SU-DHL-6 (cell line): Measurements from ENCODE around the gene TMEM108.

ENCODE experiments used
- H2AFZ ChIP-seq: fragments of 200-600 bp; sonication (generic); 2 replicates; pipeline ENCODE4 v1.6.1; 2014; ENCODE audit warnings: low read depth, mild to moderate bottlenecking, moderate library complexity, mixed read lengths, antibody characterized with exemption, low read length; ENCODE audit not compliant: severe bottlenecking
- H3F3A ChIP-seq: fragments of 200-600 bp; shearing (Covaris generic); 2 replicates; pipeline ENCODE4 v1.6.0; 2016; ENCODE audit warnings: antibody characterized with exemption, mild to moderate bottlenecking; ENCODE audit not compliant: insufficient read depth
- H3K27ac ChIP-seq: fragments of 200-600 bp; sonication (generic); 2 replicates; pipeline ENCODE4 v1.5.1; 2016; ENCODE audit warnings: low read depth, mild to moderate bottlenecking, low read length, moderate library complexity, mixed read lengths
- H3K27me3 ChIP-seq: fragments of 200-600 bp; sonication (generic), shearing (Covaris generic); 2 replicates; pipeline ENCODE4 v1.6.0; 2014; ENCODE audit warnings: mild to moderate bottlenecking, low read length
- H3K36me3 ChIP-seq: fragments of 200-600 bp; sonication (generic); 2 replicates; pipeline ENCODE4 v1.6.1; 2014; ENCODE audit warnings: mild to moderate bottlenecking, low read length, mixed read lengths
- H3K4me2 ChIP-seq: fragments of 300-600, 200-600 bp; shearing (Covaris generic), sonication (generic); 2 replicates; pipeline ENCODE4 v1.6.0; 2014; ENCODE audit warnings: low read length, low read depth, mild to moderate bottlenecking; ENCODE audit not compliant: poor library complexity, severe bottlenecking
- H3K4me3 ChIP-seq: fragments of 200-600 bp; sonication (generic); 2 replicates; pipeline ENCODE4 v1.5.1; 2014; ENCODE audit warnings: antibody characterized with exemption, low read length, mild to moderate bottlenecking, mixed read lengths; ENCODE audit not compliant: insufficient read depth, poor library complexity, severe bottlenecking
- H3K79me2 ChIP-seq: fragments of 200-600 bp; sonication (generic); 2 replicates; pipeline ENCODE4 v1.6.1; 2014; ENCODE audit warnings: mild to moderate bottlenecking, low read length, moderate library complexity; ENCODE audit not compliant: insufficient read depth
- H3K9ac ChIP-seq: fragments of 200-600 bp; sonication (generic); 2 replicates; pipeline ENCODE4 v1.7.0; 2014; ENCODE audit warnings: mild to moderate bottlenecking, low read length
- H3K9me2 ChIP-seq: fragments of 200-600 bp; sonication (generic); replicated peaks from 2 replicates; pipeline ENCODE4 v1.6.1; 2014; ENCODE audit warnings: low read length; ENCODE audit not compliant: insufficient read depth
- H3K9me3 ChIP-seq: fragments of 200-600 bp; sonication (generic); 2 replicates; pipeline ENCODE4 v1.6.1; 2014; ENCODE audit warnings: low read length, mixed read lengths; ENCODE audit not compliant: insufficient read depth
- H4K20me1 ChIP-seq: fragments of 200-600 bp; sonication (generic); 2 replicates; pipeline ENCODE4 v1.6.1; 2014; ENCODE audit warnings: low read depth, mild to moderate bottlenecking, antibody characterized with exemption, low read length, moderate library complexity, mixed read lengths
- EZH2phosphoT487 ChIP-seq: fragments of 200-600 bp; sonication (generic), shearing (Covaris generic); conservative IDR thresholded peaks from 2 replicates; pipeline ENCODE4 v1.6.1; 2018; ENCODE audit warnings: mild to moderate bottlenecking, antibody characterized with exemption, low read length, moderate library complexity, mixed read lengths
- TF ChIP-seq, protein P1 (sequence below): fragments of 200-600 bp; sonication (generic); IDR thresholded peaks from one replicate; pipeline ENCODE4 v1.5.1; 2017; ENCODE audit warnings: antibody characterized with exemption, mild to moderate bottlenecking, low read length, moderate library complexity; ENCODE audit not compliant: insufficient read depth, poor library complexity, severe bottlenecking

TMEM108 gene

DNA sequence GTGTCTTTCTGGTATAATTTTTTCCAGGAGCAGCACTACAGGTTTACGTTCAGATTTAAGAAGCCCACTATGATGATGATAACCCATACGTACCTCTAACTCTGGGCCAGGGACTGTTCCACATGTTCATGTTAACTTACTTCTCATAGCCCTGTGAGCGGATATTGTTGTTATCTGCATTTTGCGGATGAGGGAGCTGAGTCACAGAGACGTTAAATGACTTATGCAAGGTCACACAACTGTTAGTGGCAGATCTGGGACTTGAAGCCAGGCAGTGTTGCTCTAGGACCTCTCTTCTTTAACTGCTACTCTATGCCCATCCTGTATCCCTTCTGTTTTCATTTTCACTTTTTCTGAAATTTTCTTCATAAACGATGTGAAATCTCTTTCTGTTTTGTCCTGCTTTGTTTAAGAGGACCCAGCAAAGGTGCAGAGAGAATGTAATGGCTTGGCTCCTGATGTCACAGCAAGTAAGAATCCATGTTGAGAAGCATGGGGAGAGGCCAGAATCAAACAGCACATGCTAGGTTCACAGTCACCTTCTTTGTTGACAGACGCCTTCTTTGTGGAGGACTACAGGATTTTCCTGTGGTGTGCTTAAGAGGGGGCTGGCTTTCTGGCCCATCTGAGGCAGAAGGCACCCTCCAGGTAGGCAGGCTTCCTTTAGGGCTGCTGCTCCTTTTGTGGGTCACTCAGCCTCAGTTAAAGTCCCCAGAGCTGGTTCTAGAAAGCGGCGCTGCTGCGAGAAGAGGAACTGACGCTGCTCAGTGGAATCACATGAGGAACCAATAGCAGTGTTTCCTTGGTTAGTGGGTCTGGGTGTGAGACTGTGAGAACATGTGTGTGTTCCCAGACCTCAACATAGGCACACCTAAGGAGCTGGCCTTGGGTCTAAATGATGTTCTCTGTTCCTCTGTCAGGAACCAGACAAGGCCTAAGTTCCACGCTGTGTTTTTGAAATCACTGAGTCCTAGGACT, 121.6 kb downstream of the TMEM108 start:
- H3K79me2 ChIP-seq: no peaks in the 10 kb centered on the region
- H3K4me3 ChIP-seq: no peak overlapping the region
- no peaks in the 10 kb centered on the region for H3K9me2 ChIP-seq
- H3K9me3 ChIP-seq: no peaks in the 10 kb centered on the region
- H4K20me1 ChIP-seq: no peaks in the 10 kb centered on the region
- H3K27ac ChIP-seq: no peak overlapping the region
- no peak overlapping the region for H2AFZ ChIP-seq
- no peak overlapping the region for H3K9ac ChIP-seq
- no peaks in the 10 kb centered on the region for H3F3A ChIP-seq
- no peak overlapping the region for H3K4me2 ChIP-seq
- no peak for TF ChIP-seq EZH2phosphoT487
- TF ChIP-seq, protein P1, sequence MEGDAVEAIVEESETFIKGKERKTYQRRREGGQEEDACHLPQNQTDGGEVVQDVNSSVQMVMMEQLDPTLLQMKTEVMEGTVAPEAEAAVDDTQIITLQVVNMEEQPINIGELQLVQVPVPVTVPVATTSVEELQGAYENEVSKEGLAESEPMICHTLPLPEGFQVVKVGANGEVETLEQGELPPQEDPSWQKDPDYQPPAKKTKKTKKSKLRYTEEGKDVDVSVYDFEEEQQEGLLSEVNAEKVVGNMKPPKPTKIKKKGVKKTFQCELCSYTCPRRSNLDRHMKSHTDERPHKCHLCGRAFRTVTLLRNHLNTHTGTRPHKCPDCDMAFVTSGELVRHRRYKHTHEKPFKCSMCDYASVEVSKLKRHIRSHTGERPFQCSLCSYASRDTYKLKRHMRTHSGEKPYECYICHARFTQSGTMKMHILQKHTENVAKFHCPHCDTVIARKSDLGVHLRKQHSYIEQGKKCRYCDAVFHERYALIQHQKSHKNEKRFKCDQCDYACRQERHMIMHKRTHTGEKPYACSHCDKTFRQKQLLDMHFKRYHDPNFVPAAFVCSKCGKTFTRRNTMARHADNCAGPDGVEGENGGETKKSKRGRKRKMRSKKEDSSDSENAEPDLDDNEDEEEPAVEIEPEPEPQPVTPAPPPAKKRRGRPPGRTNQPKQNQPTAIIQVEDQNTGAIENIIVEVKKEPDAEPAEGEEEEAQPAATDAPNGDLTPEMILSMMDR: no peak
- H3K36me3 ChIP-seq: no peaks in the 10 kb centered on the region
- no peaks in the 10 kb centered on the region for H3K27me3 ChIP-seq

DNA sequence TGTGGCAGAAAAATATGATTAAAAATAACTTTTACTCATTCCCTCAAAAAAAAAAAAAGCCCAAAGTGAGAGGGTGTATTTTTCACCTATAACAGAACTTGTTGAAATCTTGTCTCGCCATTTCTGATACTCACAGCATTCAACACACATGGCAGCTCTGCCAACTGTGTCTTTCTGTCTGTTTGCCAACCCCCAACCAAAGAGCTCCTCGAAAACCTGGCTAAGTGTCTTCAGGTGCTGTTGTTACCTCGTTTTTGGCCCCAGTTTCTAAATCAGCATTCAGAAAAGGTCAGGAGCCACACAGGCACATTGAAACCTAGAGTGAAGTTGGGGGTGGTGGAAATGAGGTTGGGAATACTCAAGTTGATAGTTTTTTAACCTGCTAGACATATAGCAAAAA, 123.5 kb downstream of the TMEM108 start:
- no peaks in the 10 kb centered on the region for H3K9me3 ChIP-seq
- H2AFZ ChIP-seq: no peak overlapping the region
- no peaks in the 10 kb centered on the region for H3K36me3 ChIP-seq
- H3F3A ChIP-seq: no peaks in the 10 kb centered on the region
- TF ChIP-seq, protein P1: no peak
- no peak for TF ChIP-seq EZH2phosphoT487
- no peaks in the 10 kb centered on the region for H3K27me3 ChIP-seq
- no peaks in the 10 kb centered on the region for H3K9me2 ChIP-seq
- no peak overlapping the region for H3K27ac ChIP-seq
- H3K4me3 ChIP-seq: no peak overlapping the region
- H4K20me1 ChIP-seq: no peaks in the 10 kb centered on the region
- no peak overlapping the region for H3K9ac ChIP-seq
- no peak overlapping the region for H3K4me2 ChIP-seq
- no peaks in the 10 kb centered on the region for H3K79me2 ChIP-seq

DNA sequence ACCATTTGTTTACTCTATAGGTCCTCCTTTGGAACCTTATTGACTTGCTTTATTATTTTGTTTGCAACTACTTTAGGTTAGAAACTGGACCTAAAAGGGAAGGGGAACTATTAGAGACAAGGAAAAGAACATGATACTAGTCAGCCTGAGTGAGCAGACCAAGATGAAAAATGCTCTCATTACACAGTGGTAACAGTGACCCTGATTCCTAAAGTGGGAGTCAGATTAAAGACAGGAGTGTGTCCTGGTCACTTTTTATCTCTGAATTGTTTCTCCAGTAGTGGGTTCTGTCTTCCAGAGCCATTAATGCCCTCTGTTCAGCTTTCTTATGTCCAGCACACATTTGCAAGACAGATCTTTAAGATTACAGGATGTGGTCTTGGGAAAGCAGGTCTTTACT, 124.1 kb downstream of the TMEM108 start:
- H3K4me3 ChIP-seq: no peak overlapping the region

More for the DNA sequence above, 124.1 kb downstream of the TMEM108 start:
- H4K20me1 ChIP-seq: no peaks in the 10 kb centered on the region
- no peaks in the 10 kb centered on the region for H3K9me3 ChIP-seq
- H3F3A ChIP-seq: no peaks in the 10 kb centered on the region
- no peak for TF ChIP-seq EZH2phosphoT487
- TF ChIP-seq, protein P1: no peak
- no peak overlapping the region for H2AFZ ChIP-seq
- no peaks in the 10 kb centered on the region for H3K9me2 ChIP-seq
- H3K27ac ChIP-seq: no peak overlapping the region
- no peak overlapping the region for H3K4me2 ChIP-seq
- H3K9ac ChIP-seq: no peak overlapping the region
- no peaks in the 10 kb centered on the region for H3K36me3 ChIP-seq
- no peaks in the 10 kb centered on the region for H3K27me3 ChIP-seq
- H3K79me2 ChIP-seq: no peaks in the 10 kb centered on the region
